ENCODE data around the gene ING5.
A peak's percentile ranks its signal among the peaks of the same experiment; 100 is the strongest.

ING5 gene

GRCh38 chr2:241673797-241674725 is 27.8 kb upstream of the ING5 start:
- Histone ChIP-seq H3K36me3 (ENCODE audit: control insufficient read depth, insufficient read depth, low read length) (peaks cover 6% of the 10 kb centered on the region), H3K4ac (ENCODE audit: low read depth, low read length) (no peak overlapping the region), H3K4me1 (ENCODE audit: control insufficient read depth, low read depth, low read length) (no peaks in the 10 kb centered on the region), H4K8ac (ENCODE audit: low read depth, low read length) (no peak overlapping the region), H3K4me2 (ENCODE audit: low read length) (no peak overlapping the region), H3K18ac (ENCODE audit: low read length) (no peak overlapping the region), H2AK5ac (ENCODE audit: low read length) (no peak overlapping the region), H2BK15ac (replicated peaks; ENCODE audit: low read depth) (no peak overlapping the region), H3K27me3 (ENCODE audit: insufficient read depth, low read length, poor library complexity) (no peaks in the 10 kb centered on the region), H3K56ac (ENCODE audit: low read length) (no peak overlapping the region), H3K79me2 (ENCODE audit: control insufficient read depth, insufficient read depth, low read length) (no peaks in the 10 kb centered on the region), H3K27ac (ENCODE audit: low read depth, low read length) (no peak overlapping the region), H4K5ac (ENCODE audit: low read length) (no peak overlapping the region), H2BK120ac (ENCODE audit: low read depth, low read length) (no peak overlapping the region), H2BK5ac (ENCODE audit: low read length) (no peak overlapping the region), H3K23ac (ENCODE audit: low read length) (no peak overlapping the region), H3K4me3 (ENCODE audit: low read length) (no peak overlapping the region), H3K79me1 (ENCODE audit: low read length) (peaks cover under 1% of the 10 kb centered on the region), H3K9ac (ENCODE audit: low read length) (no peak overlapping the region)
- DNase-seq, result peak; percentile 65
- no CpG with 5 or more reads among the region's 21 CpGs for WGBS (ENCODE audit: extremely low coverage, insufficient coverage, low lambda C conversion rate)

GRCh38 chr2:241675885-241676284 is 26.0 kb upstream of the ING5 start:
- Histone ChIP-seq H3K9ac (ENCODE audit: low read length) (no peak overlapping the region), H4K8ac (ENCODE audit: low read depth, low read length) (no peak overlapping the region), H2BK5ac (ENCODE audit: low read length) (no peak overlapping the region), H3K36me3 (ENCODE audit: control insufficient read depth, insufficient read depth, low read length) (peaks cover 12% of the 10 kb centered on the region), H3K4ac (ENCODE audit: low read depth, low read length) (no peak overlapping the region), H3K18ac (ENCODE audit: low read length) (no peak overlapping the region), H3K56ac (ENCODE audit: low read length) (no peak overlapping the region), H4K5ac (ENCODE audit: low read length) (no peak overlapping the region), H2AK5ac (ENCODE audit: low read length) (no peak overlapping the region), H3K27me3 (ENCODE audit: insufficient read depth, low read length, poor library complexity) (no peaks in the 10 kb centered on the region), H2BK120ac (ENCODE audit: low read depth, low read length) (no peak overlapping the region), H3K4me2 (ENCODE audit: low read length) (no peak overlapping the region), H3K4me3 (ENCODE audit: low read length) (no peak overlapping the region), H3K23ac (ENCODE audit: low read length) (no peak overlapping the region), H3K79me1 (ENCODE audit: low read length) (peaks cover 1% of the 10 kb centered on the region), H2BK15ac (replicated peaks; ENCODE audit: low read depth) (no peak overlapping the region), H3K79me2 (ENCODE audit: control insufficient read depth, insufficient read depth, low read length) (peaks cover 2% of the 10 kb centered on the region), H3K27ac (ENCODE audit: low read depth, low read length) (no peak overlapping the region), H3K4me1 (ENCODE audit: control insufficient read depth, low read depth, low read length) (no peaks in the 10 kb centered on the region)
- no peak for DNase-seq
- no CpG with 5 or more reads among the region's 17 CpGs for WGBS (ENCODE audit: extremely low coverage, insufficient coverage, low lambda C conversion rate)

- Histone ChIP-seq H3K18ac (ENCODE audit: low read length) (no peak overlapping the region), H3K56ac (ENCODE audit: low read length) (no peak overlapping the region), H3K4me3 (ENCODE audit: low read length) (no peak overlapping the region), H3K4me2 (ENCODE audit: low read length) (no peak overlapping the region), H3K4me1 (ENCODE audit: control insufficient read depth, low read depth, low read length) (no peaks in the 10 kb centered on the region), H3K79me2 (ENCODE audit: control insufficient read depth, insufficient read depth, low read length) (peaks cover 3% of the 10 kb centered on the region), H2BK120ac (ENCODE audit: low read depth, low read length) (no peak overlapping the region), H4K5ac (ENCODE audit: low read length) (no peak overlapping the region), H3K9ac (ENCODE audit: low read length) (no peak overlapping the region), H3K27ac (ENCODE audit: low read depth, low read length) (no peak overlapping the region), H4K8ac (ENCODE audit: low read depth, low read length) (no peak overlapping the region), H3K36me3 (ENCODE audit: control insufficient read depth, insufficient read depth, low read length) (peaks cover 13% of the 10 kb centered on the region), H2BK15ac (replicated peaks; ENCODE audit: low read depth) (no peak overlapping the region), H3K79me1 (ENCODE audit: low read length) (peaks cover 1% of the 10 kb centered on the region), H3K4ac (ENCODE audit: low read depth, low read length) (no peak overlapping the region), H2BK5ac (ENCODE audit: low read length) (no peak overlapping the region), H3K23ac (ENCODE audit: low read length) (no peak overlapping the region), H2AK5ac (ENCODE audit: low read length) (no peak overlapping the region), H3K27me3 (ENCODE audit: insufficient read depth, low read length, poor library complexity) (no peaks in the 10 kb centered on the region)
- WGBS (ENCODE audit: extremely low coverage, insufficient coverage, low lambda C conversion rate), result no CpG with 5 or more reads among the region's 17 CpGs
- DNase-seq, result no peak
Observed at GRCh38 chr2:241676665-241677064, 25.2 kb upstream of the ING5 start.

- Histone ChIP-seq H2BK5ac (ENCODE audit: low read length) (no peak overlapping the region), H3K27me3 (ENCODE audit: insufficient read depth, low read length, poor library complexity) (no peaks in the 10 kb centered on the region), H3K4ac (ENCODE audit: low read depth, low read length) (no peak overlapping the region), H2BK120ac (ENCODE audit: low read depth, low read length) (no peak overlapping the region), H3K36me3 (ENCODE audit: control insufficient read depth, insufficient read depth, low read length) (peaks cover 13% of the 10 kb centered on the region), H2BK15ac (replicated peaks; ENCODE audit: low read depth) (no peak overlapping the region), H3K4me2 (ENCODE audit: low read length) (no peak overlapping the region), H3K27ac (ENCODE audit: low read depth, low read length) (no peak overlapping the region), H3K9ac (ENCODE audit: low read length) (no peak overlapping the region), H2AK5ac (ENCODE audit: low read length) (no peak overlapping the region), H3K4me1 (ENCODE audit: control insufficient read depth, low read depth, low read length) (no peaks in the 10 kb centered on the region), H3K18ac (ENCODE audit: low read length) (no peak overlapping the region), H3K79me2 (ENCODE audit: control insufficient read depth, insufficient read depth, low read length) (peaks cover 3% of the 10 kb centered on the region), H4K8ac (ENCODE audit: low read depth, low read length) (no peak overlapping the region), H4K5ac (ENCODE audit: low read length) (no peak overlapping the region), H3K56ac (ENCODE audit: low read length) (no peak overlapping the region), H3K79me1 (ENCODE audit: low read length) (peaks cover 1% of the 10 kb centered on the region), H3K4me3 (ENCODE audit: low read length) (no peak overlapping the region), H3K23ac (ENCODE audit: low read length) (no peak overlapping the region)
- DNase-seq, result no peak
- no CpG with 5 or more reads among the region's 24 CpGs for WGBS (ENCODE audit: extremely low coverage, insufficient coverage, low lambda C conversion rate)
Observed at GRCh38 chr2:241677392-241677791, 24.4 kb upstream of the ING5 start.

- H3K79me1 ChIP-seq (ENCODE audit: low read length), result peaks cover 5% of the 10 kb centered on the region
- H3K79me2 ChIP-seq (ENCODE audit: control insufficient read depth, insufficient read depth, low read length), result peaks cover 3% of the 10 kb centered on the region
- no peak overlapping the region for H4K5ac ChIP-seq (ENCODE audit: low read length)
- H3K4me3 ChIP-seq (ENCODE audit: low read length), result no peak overlapping the region
- no peak overlapping the region for H3K9ac ChIP-seq (ENCODE audit: low read length)
- no peak overlapping the region for H4K8ac ChIP-seq (ENCODE audit: low read depth, low read length)
- peaks cover 16% of the 10 kb centered on the region for H3K36me3 ChIP-seq (ENCODE audit: control insufficient read depth, insufficient read depth, low read length)
- H2BK15ac ChIP-seq (replicated peaks; ENCODE audit: low read depth), result no peak overlapping the region
- H2BK5ac ChIP-seq (ENCODE audit: low read length), result no peak overlapping the region
- no peak overlapping the region for H3K4me2 ChIP-seq (ENCODE audit: low read length)
- H3K23ac ChIP-seq (ENCODE audit: low read length), result no peak overlapping the region
- no peak for DNase-seq
- H3K27ac ChIP-seq (ENCODE audit: low read depth, low read length), result no peak overlapping the region
- H3K4ac ChIP-seq (ENCODE audit: low read depth, low read length), result no peak overlapping the region
- no peak overlapping the region for H2AK5ac ChIP-seq (ENCODE audit: low read length)
- H3K27me3 ChIP-seq (ENCODE audit: insufficient read depth, low read length, poor library complexity), result no peaks in the 10 kb centered on the region
- no CpG with 5 or more reads among the region's 18 CpGs for WGBS (ENCODE audit: extremely low coverage, insufficient coverage, low lambda C conversion rate)
- H3K56ac ChIP-seq (ENCODE audit: low read length), result no peak overlapping the region
- H3K4me1 ChIP-seq (ENCODE audit: control insufficient read depth, low read depth, low read length), result no peaks in the 10 kb centered on the region
- H2BK120ac ChIP-seq (ENCODE audit: low read depth, low read length), result no peak overlapping the region
- no peak overlapping the region for H3K18ac ChIP-seq (ENCODE audit: low read length)
Observed at GRCh38 chr2:241678307-241678706, 23.5 kb upstream of the ING5 start.
